Stomach smooth muscle (tissue), 2 donors: ENCODE results near the gene KIF4A.

Source experiments
- H3K27ac ChIP-seq: one replicate; pipeline ENCODE4 v1.7.0; 2013; ENCODE audit warnings: mild to moderate bottlenecking, low read length, inconsistent platforms
- H3K27me3 ChIP-seq, 2 donors: one replicate each; pipeline ENCODE4 v1.7.0; 2013; ENCODE audit warnings: low read length in 2 of 2; ENCODE audit not compliant: insufficient read depth in 2 of 2, control insufficient read depth in 1 of 2
- H3K36me3 ChIP-seq, 2 donors: one replicate each; pipeline ENCODE4 v1.7.0; 2013; ENCODE audit warnings: low read length in 2 of 2; ENCODE audit not compliant: control insufficient read depth in 2 of 2, insufficient read depth in 2 of 2
- H3K4me1 ChIP-seq: one replicate; pipeline ENCODE4 v1.7.0; 2013; ENCODE audit warnings: low read length; ENCODE audit not compliant: control insufficient read depth, insufficient read depth
- H3K4me3 ChIP-seq, 2 donors: one replicate each; pipeline ENCODE4 v1.7.0; 2013; ENCODE audit warnings: low read length in 2 of 2
- H3K9ac ChIP-seq, 2 donors: one replicate each; pipeline ENCODE4 v1.7.0; 2013; ENCODE audit warnings: low read length in 2 of 2, mild to moderate bottlenecking in 1 of 2
- H3K9me3 ChIP-seq, 2 donors: one replicate each; pipeline ENCODE4 v1.7.0; 2013; ENCODE audit warnings: low read length in 2 of 2; ENCODE audit not compliant: control insufficient read depth in 2 of 2
- donor health status: healthy.
- donor health status: Pancreatic carcinoma.

KIF4A gene

GRCh38 chrX:70453024-70453618, 163.2 kb downstream of the KIF4A start:
- Histone ChIP-seq H3K4me1 (peaks cover 24% of the 10 kb centered on the region), H3K9ac (peak overlapping the region; percentile 48 to 68), H3K4me3 (peak overlapping the region; percentile 65 to 74), H3K36me3 (no peaks in the 10 kb centered on the region), H3K27ac (no peak overlapping the region), H3K27me3 (peaks cover 0 to 5% of the 10 kb centered on the region in 2 donors), H3K9me3 (no peaks in the 10 kb centered on the region)

GRCh38 chrX:70454441-70455365, 164.8 kb downstream of the KIF4A start:
- Histone ChIP-seq H3K9ac (peak overlapping the region; percentile 62 to 64), H3K9me3 (no peaks in the 10 kb centered on the region), H3K27ac (peak overlapping the region; percentile 69), H3K4me3 (peak overlapping the region; percentile 60 to 74), H3K4me1 (peaks cover 27% of the 10 kb centered on the region), H3K27me3 (peaks cover 0 to 5% of the 10 kb centered on the region in 2 donors), H3K36me3 (no peaks in the 10 kb centered on the region)

GRCh38 chrX:70455366-70456202, 165.7 kb downstream of the KIF4A start:
- H3K4me1 ChIP-seq, result peaks cover 27% of the 10 kb centered on the region
- H3K27ac ChIP-seq, result peak overlapping the region; percentile 69
- no peaks in the 10 kb centered on the region for H3K9me3 ChIP-seq
- H3K27me3 ChIP-seq, result peaks cover 0 to 5% of the 10 kb centered on the region in 2 donors
- H3K36me3 ChIP-seq, result no peaks in the 10 kb centered on the region
- peak overlapping the region; percentile 60 to 74 for H3K4me3 ChIP-seq
- H3K9ac ChIP-seq, result peak overlapping the region; percentile 62 to 64

GRCh38 chrX:70456256-70456655, 166.4 kb downstream of the KIF4A start:
- peaks cover 0 to 5% of the 10 kb centered on the region in 2 donors for H3K27me3 ChIP-seq
- no peaks in the 10 kb centered on the region for H3K9me3 ChIP-seq
- no peaks in the 10 kb centered on the region for H3K36me3 ChIP-seq
- H3K27ac ChIP-seq, result no peak overlapping the region
- H3K9ac ChIP-seq, result no peak overlapping the region
- H3K4me1 ChIP-seq, result peaks cover 27% of the 10 kb centered on the region
- peak overlapping the region; percentile 60 to 74 for H3K4me3 ChIP-seq

GRCh38 chrX:70461026-70461425, 171.1 kb downstream of the KIF4A start:
- Histone ChIP-seq H3K36me3 (no peaks in the 10 kb centered on the region), H3K4me3 (no peak overlapping the region), H3K4me1 (peaks cover 3% of the 10 kb centered on the region), H3K27me3 (no peaks in the 10 kb centered on the region), H3K27ac (no peak overlapping the region), H3K9ac (no peak overlapping the region), H3K9me3 (no peaks in the 10 kb centered on the region)

- H3K27ac ChIP-seq, result no peak overlapping the region
Measured at GRCh38 chrX:70464051-70464450, 174.1 kb downstream of the KIF4A start.

GRCh38 chrX:70466968-70467367, 177.1 kb downstream of the KIF4A start:
- Histone ChIP-seq H3K36me3 (no peaks in the 10 kb centered on the region), H3K4me1 (no peaks in the 10 kb centered on the region), H3K27ac (no peak overlapping the region), H3K4me3 (no peak overlapping the region), H3K9me3 (no peaks in the 10 kb centered on the region), H3K27me3 (no peaks in the 10 kb centered on the region), H3K9ac (no peak overlapping the region)

More at GRCh38 chrX:70464051-70464450, 174.1 kb downstream of the KIF4A start:
- H3K36me3 ChIP-seq, result no peaks in the 10 kb centered on the region
- no peak overlapping the region for H3K4me3 ChIP-seq
- no peaks in the 10 kb centered on the region for H3K27me3 ChIP-seq
- no peak overlapping the region for H3K9ac ChIP-seq
- H3K4me1 ChIP-seq, result no peaks in the 10 kb centered on the region
- no peaks in the 10 kb centered on the region for H3K9me3 ChIP-seq

- Histone ChIP-seq H3K4me3 (no peak overlapping the region), H3K9me3 (no peaks in the 10 kb centered on the region), H3K27me3 (no peaks in the 10 kb centered on the region), H3K36me3 (no peaks in the 10 kb centered on the region), H3K4me1 (no peaks in the 10 kb centered on the region), H3K9ac (no peak overlapping the region), H3K27ac (no peak overlapping the region)
Measured at GRCh38 chrX:70468709-70469108, 178.8 kb downstream of the KIF4A start.
